Kasumi-1 (cell line): ENCODE measurements around the gene ZNF407.
"Not testable (repeated sequence)": the region's sequence is repeated elsewhere in the genome, so short reads cannot be mapped to it uniquely, and the experiment has no call there.

ENCODE experiments used
- DNase-seq, 2 experiments: peaks; one replicate each; lab custom pipeline; 2025; lab: John Stamatoyannopoulos, UW

ZNF407 gene

GRCh38 chr18:74597662-74598349 is at the start of gene ZNF407:
ZNF407 (plus strand) TSS chr18:74597870; CDS start chr18:74631020, 33,150 bp downstream.
- DNase-seq: peak; percentile 88 to 89

GRCh38 chr18:74549591-74550104 is 48.0 kb upstream of the ZNF407 start:
- no peak for DNase-seq

- DNase-seq: no peak
Observed at GRCh38 chr18:74550886-74551285, 46.8 kb upstream of the ZNF407 start.

GRCh38 chr18:74551452-74551851 is 46.2 kb upstream of the ZNF407 start:
- no peak for DNase-seq

- peak; percentile 89 to 93 for DNase-seq
Observed at GRCh38 chr18:74551936-74552555, 45.6 kb upstream of the ZNF407 start.

- DNase-seq: no peak
Observed at GRCh38 chr18:74556126-74556525, 41.5 kb upstream of the ZNF407 start.

GRCh38 chr18:74558096-74558495 is 39.6 kb upstream of the ZNF407 start:
- no peak for DNase-seq

- no peak for DNase-seq
Observed at GRCh38 chr18:74562131-74562730, 35.4 kb upstream of the ZNF407 start.

GRCh38 chr18:74562775-74563174 is 34.9 kb upstream of the ZNF407 start:
- DNase-seq: no peak

GRCh38 chr18:74563999-74564398 is 33.7 kb upstream of the ZNF407 start:
- no peak for DNase-seq

GRCh38 chr18:74565164-74565563 is 32.5 kb upstream of the ZNF407 start:
- DNase-seq: not testable (repeated sequence)

GRCh38 chr18:74565993-74566392 is 31.7 kb upstream of the ZNF407 start:
- DNase-seq: not testable (repeated sequence)

- DNase-seq: peak; percentile 21 to 48
Observed at GRCh38 chr18:74567822-74568221, 29.8 kb upstream of the ZNF407 start.

GRCh38 chr18:74569401-74569800 is 28.3 kb upstream of the ZNF407 start:
- DNase-seq: no peak

GRCh38 chr18:74570266-74570665 is 27.4 kb upstream of the ZNF407 start:
- DNase-seq: no peak

GRCh38 chr18:74571895-74572680 is 25.6 kb upstream of the ZNF407 start:
- DNase-seq: no peak

GRCh38 chr18:74573053-74573452 is 24.6 kb upstream of the ZNF407 start:
- DNase-seq: no peak

- no peak for DNase-seq
Observed at GRCh38 chr18:74574916-74575315, 22.8 kb upstream of the ZNF407 start.

GRCh38 chr18:74577019-74577418 is 20.7 kb upstream of the ZNF407 start:
- DNase-seq: no peak

- no peak for DNase-seq
Observed at GRCh38 chr18:74579496-74580065, 18.1 kb upstream of the ZNF407 start.

GRCh38 chr18:74582642-74583041 is 15.0 kb upstream of the ZNF407 start:
- no peak for DNase-seq

- DNase-seq: no peak
Observed at GRCh38 chr18:74587441-74587840, 10.2 kb upstream of the ZNF407 start.
